Effector CD8-positive, alpha-beta T cell (primary cell): ENCODE measurements around the gene CCL5.

ENCODE experiments used
- DNase-seq: peaks from one replicate; lab custom pipeline; 2025; lab: John Stamatoyannopoulos, UW

The CCL5 gene

GRCh38 chr17:35867574-35867973, 12.6 kb downstream of the CCL5 start:
- no peak for DNase-seq

DNA sequence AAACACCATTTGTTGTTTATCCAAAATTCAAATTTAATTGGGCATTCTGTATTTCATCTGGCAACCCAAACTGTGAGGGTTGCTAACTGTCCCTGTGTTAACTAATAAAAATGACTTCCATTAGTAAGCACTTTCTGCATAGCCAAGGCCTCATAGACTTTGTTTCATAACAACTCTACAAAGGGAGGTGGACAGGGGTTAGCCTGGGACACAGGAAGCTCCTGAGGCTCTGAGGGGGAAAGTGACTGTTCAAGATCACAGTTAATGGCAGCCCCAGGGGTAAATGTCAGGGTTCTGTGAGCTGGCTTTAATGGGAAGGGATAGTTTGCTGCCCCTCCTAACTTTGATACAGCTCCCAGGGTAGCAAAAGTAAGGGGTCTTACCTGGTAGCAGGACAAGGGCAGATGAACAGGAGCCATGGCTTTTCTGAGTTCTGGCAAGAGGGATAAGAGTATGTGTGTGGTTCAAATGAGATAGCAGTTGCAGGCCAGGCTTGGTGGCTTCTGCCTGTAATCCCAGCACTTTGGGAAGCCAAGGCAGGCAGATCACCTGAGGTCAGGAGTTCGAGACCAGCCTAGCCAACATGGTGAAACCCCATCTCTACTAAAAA, 13.7 kb downstream of the CCL5 start:
- no peak for DNase-seq

- no peak for DNase-seq
Measured at GRCh38 chr17:35865412-35866340, 14.5 kb downstream of the CCL5 start.

GRCh38 chr17:35864853-35865252, 15.3 kb downstream of the CCL5 start:
- DNase-seq: no peak

DNA sequence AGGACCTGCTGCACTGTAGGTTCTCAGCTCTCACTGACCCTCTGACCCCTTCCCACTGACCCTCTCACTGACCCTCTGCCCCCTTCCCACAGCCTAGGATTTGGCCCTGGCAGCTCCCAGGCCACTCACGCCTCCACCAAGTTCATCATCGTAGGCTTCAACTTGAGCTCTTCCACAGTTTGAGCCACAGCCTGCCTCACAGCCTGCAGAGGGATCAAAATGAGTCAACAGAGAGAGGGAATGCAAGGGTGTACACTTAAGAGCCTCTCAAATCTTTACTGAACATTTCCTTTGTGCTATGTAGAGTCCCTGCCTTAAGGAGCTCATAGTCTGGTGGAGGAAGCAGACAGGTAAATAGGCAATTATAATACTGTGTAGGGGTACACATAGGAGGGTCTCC, 23.6 kb downstream of the CCL5 start:
- no peak for DNase-seq

- no peak for DNase-seq
Measured at GRCh38 chr17:35855965-35856364, 24.2 kb downstream of the CCL5 start.

DNA sequence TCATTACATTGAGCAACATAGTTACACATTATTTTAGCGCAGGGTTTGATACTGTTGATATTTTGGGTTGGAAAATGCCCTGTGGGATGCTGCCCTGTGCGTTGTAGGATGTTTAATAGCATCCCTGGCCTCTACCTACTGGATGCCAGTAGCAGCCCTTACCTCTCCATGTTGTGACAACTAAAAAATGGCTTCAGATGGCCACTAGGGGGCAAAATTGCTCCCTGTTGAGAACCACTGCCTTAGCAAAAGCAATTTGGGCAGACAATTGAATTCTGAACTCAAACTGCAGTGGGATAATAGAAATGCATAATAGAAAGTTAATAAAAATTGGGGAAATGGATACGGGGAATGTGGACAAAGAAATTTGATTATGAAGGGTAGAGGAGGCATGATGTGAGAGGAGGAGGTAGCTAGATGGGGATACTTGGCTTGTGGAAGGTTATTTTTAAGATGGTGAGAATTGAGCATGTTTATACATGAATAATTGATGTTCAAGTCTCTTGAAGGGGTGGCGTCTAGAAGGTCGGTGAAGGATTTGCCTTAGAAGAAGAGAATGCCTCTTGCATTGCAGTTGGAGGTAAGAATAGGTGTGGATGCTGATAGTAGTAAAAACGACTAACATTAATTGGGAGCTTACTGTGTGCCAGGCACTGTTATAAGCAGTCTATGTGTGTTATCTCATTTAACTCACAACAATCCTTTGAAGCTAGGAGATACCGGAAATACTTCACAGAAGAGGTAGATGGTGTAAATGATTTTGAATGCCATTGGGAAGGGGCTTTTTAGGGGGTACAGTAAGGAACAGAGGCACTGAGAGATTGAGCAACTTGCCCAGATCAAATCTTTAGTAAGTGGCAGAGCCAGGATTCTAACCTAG, 30.5 kb downstream of the CCL5 start:
- peak; percentile 17 for DNase-seq

DNA sequence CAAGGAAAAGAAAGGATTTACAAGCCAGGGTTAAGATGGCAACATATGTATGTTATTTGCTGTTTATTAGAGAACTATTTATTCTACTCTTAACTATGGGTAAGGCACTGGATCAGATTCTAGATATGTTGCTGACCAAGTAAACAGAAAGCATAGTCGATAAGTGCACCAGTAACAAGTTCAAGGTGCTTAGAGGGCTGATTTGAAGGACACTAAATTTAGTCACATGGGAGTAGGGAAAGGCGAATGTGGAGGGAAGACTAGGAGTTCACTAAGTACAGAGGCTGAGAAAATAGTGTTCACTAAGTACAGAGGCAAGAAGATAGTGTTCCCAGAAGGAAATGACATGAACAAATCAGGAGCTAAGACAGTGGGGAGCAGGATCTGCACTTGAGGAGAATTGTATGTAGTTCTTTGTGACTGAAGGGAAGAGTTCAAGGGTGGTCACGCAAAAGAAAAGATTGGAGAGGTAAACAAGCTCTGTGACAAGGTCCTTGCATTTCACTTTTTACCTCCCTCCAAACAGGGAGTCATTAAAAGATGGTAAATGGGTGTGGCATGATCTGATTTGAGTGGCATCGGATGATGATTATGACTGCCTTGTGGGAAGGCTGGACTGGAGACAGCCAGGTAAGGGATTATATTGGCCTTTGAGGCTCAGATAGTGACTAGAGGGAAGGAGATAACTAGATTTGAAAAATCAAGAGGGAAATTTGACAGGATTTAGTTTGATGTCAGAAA, 32.4 kb downstream of the CCL5 start:
- DNase-seq: no peak

DNA sequence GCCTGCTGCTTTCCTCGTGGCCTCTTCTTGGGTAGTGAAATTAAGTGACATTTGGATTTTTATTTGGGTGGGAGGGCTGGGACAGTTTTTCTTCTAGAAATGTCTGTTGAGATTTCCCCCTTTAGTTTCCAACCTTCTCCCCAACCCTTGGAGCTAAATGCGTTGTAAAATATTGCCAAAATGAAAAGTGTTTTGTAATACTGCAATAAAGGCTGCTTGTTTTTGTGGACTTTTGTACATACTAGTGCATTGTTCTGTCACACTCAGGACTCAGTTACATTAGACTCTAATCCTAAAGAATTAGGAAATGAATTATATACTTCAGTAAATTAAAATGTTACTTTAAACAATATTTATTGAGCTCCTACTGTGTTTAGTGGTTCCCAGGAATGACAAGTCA, 33.2 kb downstream of the CCL5 start:
- no peak for DNase-seq

GRCh38 chr17:35846055-35846809, 33.9 kb downstream of the CCL5 start:
- no peak for DNase-seq

DNA sequence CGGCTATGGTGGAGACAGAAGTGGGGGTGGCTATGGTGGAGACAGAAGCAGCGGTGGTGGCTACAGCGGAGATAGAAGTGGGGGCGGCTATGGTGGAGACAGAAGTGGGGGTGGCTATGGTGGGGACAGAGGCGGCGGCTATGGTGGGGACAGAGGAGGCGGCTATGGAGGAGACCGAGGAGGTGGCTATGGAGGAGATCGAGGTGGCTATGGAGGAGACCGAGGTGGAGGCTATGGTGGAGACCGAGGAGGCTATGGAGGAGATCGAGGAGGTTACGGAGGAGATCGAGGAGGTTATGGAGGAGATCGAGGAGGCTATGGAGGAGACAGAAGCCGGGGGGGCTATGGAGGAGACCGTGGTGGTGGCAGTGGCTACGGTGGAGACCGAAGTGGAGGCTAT, 35.6 kb downstream of the CCL5 start:
- DNase-seq: no peak

- DNase-seq: no peak
Measured at GRCh38 chr17:35843698-35844097, 36.5 kb downstream of the CCL5 start.

DNA sequence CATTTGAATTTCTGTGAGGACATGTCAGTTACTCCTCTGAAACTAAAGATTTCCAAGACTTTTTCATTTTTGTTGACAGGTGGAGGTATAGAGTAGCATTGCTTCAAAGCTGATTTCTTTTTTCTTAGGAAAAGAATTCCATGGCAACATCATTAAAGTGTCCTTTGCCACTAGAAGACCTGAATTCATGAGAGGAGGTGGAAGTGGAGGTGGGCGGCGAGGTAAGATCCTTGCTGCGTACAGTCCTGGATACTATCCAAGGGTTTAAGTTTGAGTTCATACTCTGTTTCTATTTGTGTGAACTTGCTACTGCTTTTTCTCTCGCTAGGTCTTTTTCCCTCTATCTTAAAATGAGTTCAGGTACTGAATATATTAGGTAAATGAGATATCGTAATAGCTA, 37.9 kb downstream of the CCL5 start:
- no peak for DNase-seq

DNA sequence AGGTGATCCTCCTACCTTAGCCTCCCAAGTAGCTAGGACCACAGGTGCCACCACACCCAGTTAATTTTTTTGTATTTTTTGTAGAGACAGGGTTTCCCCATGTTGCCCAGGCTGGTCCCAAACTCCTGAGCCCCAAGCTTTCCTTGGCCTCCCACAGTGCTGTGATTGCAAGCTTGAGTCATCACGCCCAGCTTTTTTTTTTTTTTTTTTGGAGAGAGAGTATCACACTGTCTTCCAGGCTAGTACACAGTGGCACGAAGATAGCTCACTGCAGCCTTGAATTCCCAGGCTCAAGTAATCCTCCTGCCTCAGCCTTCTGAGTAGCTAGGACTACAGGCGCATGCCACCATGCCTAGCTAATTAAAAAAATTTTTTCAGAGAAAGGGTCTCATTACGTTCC, 38.7 kb downstream of the CCL5 start:
- DNase-seq: no peak

DNA sequence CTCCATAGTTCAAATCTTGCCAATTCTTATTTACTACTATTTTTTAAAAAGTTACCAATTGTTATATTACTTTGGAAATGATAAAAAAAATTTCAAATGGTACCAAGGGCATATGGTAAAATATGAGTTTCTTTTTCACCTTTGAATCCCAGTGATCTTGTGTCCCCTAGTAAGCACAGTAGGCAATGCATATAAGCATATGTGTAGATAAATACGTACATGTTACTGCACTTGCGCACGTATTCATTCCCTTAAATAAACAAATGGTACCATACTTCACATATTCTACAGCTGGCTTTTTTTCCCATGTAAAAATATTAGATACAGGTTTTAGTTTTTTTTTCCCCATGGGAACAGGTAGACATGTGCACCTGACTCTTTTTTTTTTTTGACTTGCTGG, 39.1 kb downstream of the CCL5 start:
- DNase-seq: no peak

- DNase-seq: no peak
Measured at GRCh38 chr17:35825206-35825605, 55.0 kb downstream of the CCL5 start.
